Ovary (tissue), 3 donors: ENCODE measurements around the gene SET.

Source experiments
- EP300 ChIP-seq: sonication (generic); formaldehyde crosslinking; IDR thresholded peaks from one replicate; pipeline ENCODE4 v1.6.1; 2017; ENCODE audit warnings: antibody characterized with exemption
- POLR2A ChIP-seq: fragments of 450-650 bp; IDR thresholded peaks from one replicate; pipeline ENCODE4 v1.6.1; 2017; ENCODE audit warnings: antibody characterized with exemption, mild to moderate bottlenecking, moderate library complexity
- TF ChIP-seq, protein P1 (sequence below), 3 donors: fragments of 450-650 bp in 2 of 3; fragments of 200-600 bp in 1 of 3; IDR thresholded peaks; one replicate each; pipeline versions ENCODE4 v1.5.1 to v1.8.0; 2016 to 2022; ENCODE audit warnings: antibody characterized with exemption in 3 of 3, mild to moderate bottlenecking in 1 of 3
- donor health status: DM: no; HTN: no; CAD: no.

- TF ChIP-seq EP300, result no peak
- TF ChIP-seq, protein P1, sequence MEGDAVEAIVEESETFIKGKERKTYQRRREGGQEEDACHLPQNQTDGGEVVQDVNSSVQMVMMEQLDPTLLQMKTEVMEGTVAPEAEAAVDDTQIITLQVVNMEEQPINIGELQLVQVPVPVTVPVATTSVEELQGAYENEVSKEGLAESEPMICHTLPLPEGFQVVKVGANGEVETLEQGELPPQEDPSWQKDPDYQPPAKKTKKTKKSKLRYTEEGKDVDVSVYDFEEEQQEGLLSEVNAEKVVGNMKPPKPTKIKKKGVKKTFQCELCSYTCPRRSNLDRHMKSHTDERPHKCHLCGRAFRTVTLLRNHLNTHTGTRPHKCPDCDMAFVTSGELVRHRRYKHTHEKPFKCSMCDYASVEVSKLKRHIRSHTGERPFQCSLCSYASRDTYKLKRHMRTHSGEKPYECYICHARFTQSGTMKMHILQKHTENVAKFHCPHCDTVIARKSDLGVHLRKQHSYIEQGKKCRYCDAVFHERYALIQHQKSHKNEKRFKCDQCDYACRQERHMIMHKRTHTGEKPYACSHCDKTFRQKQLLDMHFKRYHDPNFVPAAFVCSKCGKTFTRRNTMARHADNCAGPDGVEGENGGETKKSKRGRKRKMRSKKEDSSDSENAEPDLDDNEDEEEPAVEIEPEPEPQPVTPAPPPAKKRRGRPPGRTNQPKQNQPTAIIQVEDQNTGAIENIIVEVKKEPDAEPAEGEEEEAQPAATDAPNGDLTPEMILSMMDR (IDR thresholded peaks at IDR 0.05), result no peak
- no peak for TF ChIP-seq POLR2A
These were observed 17.0 kb downstream of the SET start for GRCh38 chr9:128706045-128706444.
